Measurements from ENCODE around the gene TRAF3.

TRAF3 gene

DNA sequence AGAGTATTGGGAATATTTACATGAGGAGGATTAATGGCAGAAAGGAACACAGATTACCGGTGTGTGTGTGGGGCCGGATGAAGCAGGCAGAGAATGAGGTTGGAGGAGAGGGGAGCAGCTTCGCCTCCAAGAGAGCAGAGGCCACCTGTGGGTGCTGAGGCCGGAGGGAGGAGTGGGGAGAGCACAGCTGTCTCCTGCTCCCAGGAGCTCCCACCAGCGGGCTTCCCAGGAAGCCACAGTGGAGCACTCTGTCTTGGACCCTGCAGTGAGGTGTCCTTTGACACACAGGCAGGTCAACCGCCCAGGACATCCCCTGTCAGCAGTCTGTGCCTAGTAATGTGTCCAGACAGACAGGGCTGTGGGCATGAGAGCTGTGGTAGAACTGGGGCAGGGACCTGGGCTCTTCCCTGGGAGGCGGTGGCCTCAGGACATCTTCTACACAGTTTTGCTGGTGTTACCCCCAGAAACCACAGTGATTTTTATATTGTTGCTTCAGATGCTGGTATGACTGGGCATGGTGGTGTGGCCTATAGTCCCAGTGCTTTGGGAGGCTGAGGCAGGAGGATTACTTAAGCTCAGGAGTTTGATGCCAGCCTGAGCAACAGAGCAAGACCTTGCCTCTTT, 126.8 kb downstream of the TRAF3 start:
- no peak overlapping the region for H3K4me3 ChIP-seq (ENCODE audit: control insufficient read depth, low read depth, low read length)
- DNase-seq (ENCODE audit: low read depth), result no peak
- TF ChIP-seq, protein P1, sequence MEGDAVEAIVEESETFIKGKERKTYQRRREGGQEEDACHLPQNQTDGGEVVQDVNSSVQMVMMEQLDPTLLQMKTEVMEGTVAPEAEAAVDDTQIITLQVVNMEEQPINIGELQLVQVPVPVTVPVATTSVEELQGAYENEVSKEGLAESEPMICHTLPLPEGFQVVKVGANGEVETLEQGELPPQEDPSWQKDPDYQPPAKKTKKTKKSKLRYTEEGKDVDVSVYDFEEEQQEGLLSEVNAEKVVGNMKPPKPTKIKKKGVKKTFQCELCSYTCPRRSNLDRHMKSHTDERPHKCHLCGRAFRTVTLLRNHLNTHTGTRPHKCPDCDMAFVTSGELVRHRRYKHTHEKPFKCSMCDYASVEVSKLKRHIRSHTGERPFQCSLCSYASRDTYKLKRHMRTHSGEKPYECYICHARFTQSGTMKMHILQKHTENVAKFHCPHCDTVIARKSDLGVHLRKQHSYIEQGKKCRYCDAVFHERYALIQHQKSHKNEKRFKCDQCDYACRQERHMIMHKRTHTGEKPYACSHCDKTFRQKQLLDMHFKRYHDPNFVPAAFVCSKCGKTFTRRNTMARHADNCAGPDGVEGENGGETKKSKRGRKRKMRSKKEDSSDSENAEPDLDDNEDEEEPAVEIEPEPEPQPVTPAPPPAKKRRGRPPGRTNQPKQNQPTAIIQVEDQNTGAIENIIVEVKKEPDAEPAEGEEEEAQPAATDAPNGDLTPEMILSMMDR (IDR thresholded peaks at IDR 0.05; ENCODE audit: control insufficient read depth, insufficient read depth, low read depth, low read length, missing control alignments), result no peak

DNA sequence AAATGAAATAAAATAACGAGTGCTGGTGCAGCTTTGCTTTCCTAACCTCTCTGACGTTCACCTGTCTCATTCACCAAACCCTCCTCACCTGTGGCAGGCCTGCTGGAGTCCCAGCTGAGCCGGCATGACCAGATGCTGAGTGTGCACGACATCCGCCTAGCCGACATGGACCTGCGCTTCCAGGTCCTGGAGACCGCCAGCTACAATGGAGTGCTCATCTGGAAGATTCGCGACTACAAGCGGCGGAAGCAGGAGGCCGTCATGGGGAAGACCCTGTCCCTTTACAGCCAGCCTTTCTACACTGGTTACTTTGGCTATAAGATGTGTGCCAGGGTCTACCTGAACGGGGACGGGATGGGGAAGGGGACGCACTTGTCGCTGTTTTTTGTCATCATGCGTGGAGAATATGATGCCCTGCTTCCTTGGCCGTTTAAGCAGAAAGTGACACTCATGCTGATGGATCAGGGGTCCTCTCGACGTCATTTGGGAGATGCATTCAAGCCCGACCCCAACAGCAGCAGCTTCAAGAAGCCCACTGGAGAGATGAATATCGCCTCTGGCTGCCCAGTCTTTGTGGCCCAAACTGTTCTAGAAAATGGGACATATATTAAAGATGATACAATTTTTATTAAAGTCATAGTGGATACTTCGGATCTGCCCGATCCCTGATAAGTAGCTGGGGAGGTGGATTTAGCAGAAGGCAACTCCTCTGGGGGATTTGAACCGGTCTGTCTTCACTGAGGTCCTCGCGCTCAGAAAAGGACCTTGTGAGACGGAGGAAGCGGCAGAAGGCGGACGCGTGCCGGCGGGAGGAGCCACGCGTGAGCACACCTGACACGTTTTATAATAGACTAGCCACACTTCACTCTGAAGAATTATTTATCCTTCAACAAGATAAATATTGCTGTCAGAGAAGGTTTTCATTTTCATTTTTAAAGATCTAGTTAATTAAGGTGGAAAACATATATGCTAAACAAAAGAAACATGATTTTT, 128.2 kb downstream of the TRAF3 start:
- H3K4me3 ChIP-seq (ENCODE audit: control insufficient read depth, low read depth, low read length), result no peak overlapping the region
- TF ChIP-seq, protein P1 (IDR thresholded peaks at IDR 0.05; ENCODE audit: control insufficient read depth, insufficient read depth, low read depth, low read length, missing control alignments), result no peak
- DNase-seq (ENCODE audit: low read depth), result no peak

DNA sequence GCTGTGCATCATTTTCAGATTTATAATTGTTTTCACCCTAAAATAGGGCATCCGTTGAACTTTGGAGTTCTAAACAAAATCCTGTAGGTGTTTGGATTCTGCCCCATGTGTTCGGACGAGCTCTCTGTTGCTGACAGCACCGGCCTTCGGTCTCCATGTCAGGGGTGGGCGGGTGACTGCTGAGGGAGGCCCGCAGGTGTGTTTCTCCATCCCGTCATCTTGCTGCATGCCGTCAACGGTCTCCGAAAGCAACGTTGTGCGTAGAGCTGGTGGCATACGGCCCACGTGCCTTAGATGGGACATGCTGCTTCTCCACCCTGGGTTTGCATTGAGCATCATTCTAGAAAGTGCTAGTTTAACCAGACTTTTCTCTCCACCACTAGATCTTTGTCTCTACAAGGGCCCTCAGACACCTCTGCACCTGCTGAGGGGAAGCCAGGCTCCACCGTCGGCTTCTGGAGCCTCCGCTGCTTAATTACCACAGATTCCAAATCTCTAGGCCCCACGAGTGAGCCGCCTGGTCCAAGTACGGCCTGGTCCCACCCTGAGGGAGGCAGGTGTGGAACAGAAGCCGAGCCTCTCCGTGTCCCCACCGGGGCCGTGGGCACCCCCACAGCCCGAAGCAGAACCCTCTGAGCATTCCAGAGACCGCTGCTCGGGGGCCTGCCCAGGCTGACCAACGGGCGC, 129.5 kb downstream of the TRAF3 start:
- H3K4me3 ChIP-seq (ENCODE audit: control insufficient read depth, low read depth, low read length), result no peak overlapping the region
- TF ChIP-seq, protein P1 (IDR thresholded peaks at IDR 0.05; ENCODE audit: control insufficient read depth, insufficient read depth, low read depth, low read length, missing control alignments), result no peak
- DNase-seq (ENCODE audit: low read depth), result no peak

DNA sequence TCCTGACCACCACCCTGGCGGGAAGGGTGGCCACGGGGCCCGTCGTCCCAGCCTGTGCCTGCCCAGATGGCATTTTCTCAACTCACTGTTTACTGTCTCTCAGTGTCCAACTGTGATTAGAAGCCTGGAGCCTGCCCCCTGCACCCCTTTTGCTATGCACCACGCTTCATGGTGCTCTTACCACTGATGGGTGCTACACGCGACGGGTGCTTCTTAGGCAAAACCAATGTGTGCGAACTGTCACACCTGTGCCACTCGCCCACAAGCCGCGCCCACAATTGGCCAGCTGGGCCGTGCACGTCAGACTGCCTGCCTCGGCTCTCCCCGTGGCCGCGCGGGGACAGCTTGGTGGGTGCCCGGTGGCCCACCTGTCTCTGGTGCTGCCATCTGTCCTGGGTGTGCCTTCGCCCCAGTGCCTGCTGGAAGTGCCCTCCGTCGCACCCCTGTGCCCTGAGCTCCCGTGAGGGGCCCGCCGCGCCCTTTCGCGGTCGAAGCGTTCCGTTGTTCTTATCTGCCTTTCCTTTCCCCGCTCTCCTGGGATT, 130.1 kb downstream of the TRAF3 start:
- no peak overlapping the region for H3K4me3 ChIP-seq (ENCODE audit: control insufficient read depth, low read depth, low read length)
- TF ChIP-seq, protein P1 (IDR thresholded peaks at IDR 0.05; ENCODE audit: control insufficient read depth, insufficient read depth, low read depth, low read length, missing control alignments), result no peak
- no peak for DNase-seq (ENCODE audit: low read depth)

DNA sequence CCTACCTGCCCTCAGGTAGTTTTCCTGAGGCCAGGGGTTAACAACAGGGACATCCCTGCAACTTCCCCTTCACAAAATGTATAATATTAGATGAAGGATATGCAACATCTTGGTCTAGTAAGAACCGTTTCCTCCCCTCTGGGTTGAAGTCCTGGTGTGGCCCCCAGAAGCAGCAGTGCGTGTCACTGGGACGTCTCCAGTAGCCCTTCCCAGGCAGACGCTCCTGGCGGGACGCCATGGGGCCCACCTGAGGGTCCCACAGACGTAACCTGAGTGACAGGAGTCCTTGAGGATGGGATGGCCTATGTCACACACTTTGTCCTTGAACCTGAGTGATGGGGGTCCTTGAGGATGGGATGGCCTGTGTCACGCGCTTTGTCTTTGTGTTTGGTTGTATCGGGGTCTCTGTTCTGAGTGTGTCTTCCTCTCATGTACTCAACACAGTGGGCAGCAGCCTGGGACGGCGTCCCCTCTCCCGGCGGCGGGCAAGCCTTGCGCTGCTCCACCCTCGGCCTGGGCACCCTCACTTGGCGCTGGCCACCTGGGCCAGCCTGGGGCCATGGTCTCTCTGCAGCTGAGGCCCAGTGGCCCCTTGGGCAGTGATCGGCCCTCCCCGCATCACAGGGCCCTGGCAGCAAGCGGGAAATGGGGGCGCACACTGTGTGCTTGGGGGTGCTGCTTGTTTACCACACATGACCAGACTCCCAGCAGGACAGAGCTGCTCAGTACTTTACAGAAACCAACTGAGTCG, 130.9 kb downstream of the TRAF3 start:
- no peak overlapping the region for H3K4me3 ChIP-seq (ENCODE audit: control insufficient read depth, low read depth, low read length)
- no peak for DNase-seq (ENCODE audit: low read depth)
- TF ChIP-seq, protein P1 (IDR thresholded peaks at IDR 0.05; ENCODE audit: control insufficient read depth, insufficient read depth, low read depth, low read length, missing control alignments), result no peak

Data from AG09309 (cell line).